Bladder microvascular endothelial cell (primary cell): ENCODE data around the gene KIRREL2. TPM values are rescaled to one million over a fixed set of nuclear protein-coding genes. Genes with fewer than 3 reads are reported as not detected.

Experiments
- total RNA-seq: library from RNA; depleted of rRNA; stranded (reverse); fragments of >200 nt; gene quantifications from 2 replicates; pipeline ENCODE4 v1.2.3, GENCODE V29; 2014

Gene KIRREL2
- total RNA-seq, result under 0.01 TPM in 1 of 2 replicates, not detected in the other

DNA sequence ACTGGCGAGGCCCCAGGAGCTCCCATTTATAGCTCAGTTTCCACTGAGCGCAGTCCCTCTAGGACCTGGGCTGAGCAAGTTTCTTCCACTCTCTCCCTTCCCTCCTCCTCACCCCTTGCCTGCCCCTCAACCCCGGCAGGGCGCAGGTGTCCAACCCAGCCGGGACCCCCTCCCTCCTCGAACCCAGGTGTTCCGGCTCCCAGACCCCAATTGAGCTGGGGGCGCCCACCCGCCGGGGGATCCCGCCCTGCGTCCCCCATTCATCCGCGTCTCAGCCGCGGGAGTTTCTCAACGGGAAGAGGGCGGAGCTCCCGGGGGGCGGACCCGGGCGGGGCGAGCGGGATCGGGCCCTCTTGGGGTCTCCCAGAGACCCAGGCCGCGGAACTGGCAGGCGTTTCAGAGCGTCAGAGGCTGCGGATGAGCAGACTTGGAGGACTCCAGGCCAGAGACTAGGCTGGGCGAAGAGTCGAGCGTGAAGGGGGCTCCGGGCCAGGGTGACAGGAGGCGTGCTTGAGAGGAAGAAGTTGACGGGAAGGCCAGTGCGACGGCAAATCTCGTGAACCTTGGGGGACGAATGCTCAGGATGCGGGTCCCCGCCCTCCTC is at the start of gene KIRREL2:
TSS of gene KIRREL2 (plus strand) at position 366 of the 604 bp plus-strand sequence. CDS start at position 575, 209 bp downstream.

DNA sequence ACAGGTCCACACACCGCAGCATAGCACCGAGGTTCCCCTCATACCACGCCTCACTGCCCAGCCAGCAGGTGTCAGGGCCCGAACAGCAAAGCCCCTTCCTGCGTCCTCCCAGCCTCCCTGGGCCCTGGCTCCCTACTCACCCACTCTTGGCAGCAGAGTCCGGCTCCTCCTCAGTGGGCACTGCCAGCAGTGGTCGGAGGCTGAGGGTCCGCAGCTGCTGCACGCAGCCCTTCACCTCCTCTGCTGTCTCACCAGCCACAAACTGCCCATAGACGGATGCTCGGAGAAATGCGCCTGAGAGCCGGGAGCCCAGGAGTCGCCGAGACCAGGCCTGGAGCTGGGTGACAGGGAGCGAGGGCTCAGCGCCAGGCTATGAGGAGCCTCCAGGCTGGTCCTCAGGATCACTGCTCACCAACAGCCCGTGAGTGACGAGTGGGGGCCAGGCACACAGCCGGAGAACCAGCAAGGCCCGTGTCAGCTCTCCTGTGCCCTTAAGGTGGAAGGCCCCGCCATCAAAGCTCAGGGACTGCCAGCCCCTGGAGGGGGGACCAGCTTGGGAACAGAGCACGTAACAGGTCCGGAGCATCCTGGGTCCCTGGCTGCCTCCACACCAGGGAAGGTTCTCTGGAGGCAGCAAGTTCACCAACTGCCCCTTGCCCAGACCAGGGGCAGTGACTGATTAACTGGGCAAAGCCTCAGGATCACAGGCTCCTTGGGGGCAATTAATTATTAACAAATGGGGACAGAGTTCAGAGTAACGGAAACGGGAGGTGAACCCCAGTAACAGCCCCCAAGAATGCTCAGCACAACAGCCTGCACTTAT is 44.3 kb upstream of the KIRREL2 start, which contains the start of gene PRODH2:
TSS of gene PRODH2 (minus strand) at position 626 of the 823 bp plus-strand sequence. CDS start at position 586, 40 bp downstream.

DNA sequence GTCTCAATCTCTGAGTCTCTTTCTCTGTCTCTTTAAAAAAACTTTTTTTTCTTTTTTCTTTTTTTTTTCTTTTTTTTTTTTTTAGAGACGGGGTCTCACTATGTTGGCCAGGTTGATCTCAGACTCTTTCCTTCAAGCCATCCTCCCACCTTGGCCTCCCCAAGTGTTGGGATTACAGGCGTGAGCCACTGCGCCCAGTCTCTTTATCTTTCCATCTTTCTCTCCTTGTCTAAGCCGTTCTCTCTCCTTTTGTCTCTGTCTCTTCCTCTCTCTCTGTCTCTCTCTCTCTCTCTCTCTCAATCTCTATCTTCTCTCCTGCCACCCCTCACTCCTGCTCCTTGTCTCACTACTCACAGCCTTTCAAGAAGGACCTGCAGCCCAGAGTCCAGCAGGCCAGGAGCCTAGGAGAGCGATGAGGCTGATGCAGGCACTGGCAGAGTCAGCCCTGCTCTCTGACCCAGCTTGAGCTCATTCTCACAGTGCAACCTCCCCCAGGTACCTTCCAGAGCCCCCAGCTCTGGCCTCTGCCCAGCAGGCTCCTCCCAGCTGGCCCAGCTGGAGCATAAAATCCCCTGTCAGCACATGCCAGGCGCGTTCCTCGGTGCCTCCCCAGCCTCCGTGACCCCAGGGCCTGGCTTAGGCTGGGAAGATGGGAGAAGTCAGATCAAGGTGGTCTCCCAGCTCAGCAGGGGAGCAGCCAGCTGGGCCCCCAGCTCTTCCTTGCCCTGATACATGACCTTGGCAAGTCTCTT is 4.5 kb upstream of the KIRREL2 start, which contains the start of gene NPHS1:
TSS of gene NPHS1 (minus strand) at position 476 of the 752 bp plus-strand sequence. CDS start 667 bp downstream, outside the sequence.

DNA sequence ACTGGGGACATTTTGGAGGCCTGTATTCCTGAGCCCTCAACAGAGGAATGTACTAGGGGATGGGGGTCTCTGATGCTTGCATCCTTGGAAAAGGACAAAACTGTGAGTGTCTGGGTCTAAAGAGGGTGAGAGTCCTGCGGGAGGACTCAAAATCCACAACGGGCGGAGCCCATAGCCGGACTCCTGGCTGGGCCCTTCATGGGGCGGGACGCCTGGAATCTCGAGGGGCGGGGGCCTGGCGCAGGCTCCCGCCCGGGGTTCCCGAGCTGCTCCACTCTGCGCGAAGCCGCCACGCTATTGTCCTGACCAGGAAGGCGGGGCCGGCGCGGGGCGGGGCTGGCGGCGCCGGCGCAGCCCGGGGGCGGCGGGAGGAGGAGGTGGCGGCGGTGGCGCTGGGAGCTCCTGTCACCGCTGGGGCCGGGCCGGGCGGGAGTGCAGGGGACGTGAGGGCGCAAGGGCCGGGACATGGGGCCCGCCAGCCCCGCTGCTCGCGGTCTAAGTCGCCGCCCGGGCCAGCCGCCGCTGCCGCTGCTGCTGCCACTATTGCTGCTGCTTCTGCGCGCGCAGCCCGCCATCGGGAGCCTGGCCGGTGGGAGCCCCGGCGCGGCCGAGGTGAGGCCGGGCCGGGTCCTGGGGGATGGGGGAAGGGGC is 11.6 kb downstream of the KIRREL2 start, which contains the start of gene APLP1:
TSS of gene APLP1 (plus strand) at position 403 of the 651 bp plus-strand sequence. CDS start at position 466, 63 bp downstream.

DNA sequence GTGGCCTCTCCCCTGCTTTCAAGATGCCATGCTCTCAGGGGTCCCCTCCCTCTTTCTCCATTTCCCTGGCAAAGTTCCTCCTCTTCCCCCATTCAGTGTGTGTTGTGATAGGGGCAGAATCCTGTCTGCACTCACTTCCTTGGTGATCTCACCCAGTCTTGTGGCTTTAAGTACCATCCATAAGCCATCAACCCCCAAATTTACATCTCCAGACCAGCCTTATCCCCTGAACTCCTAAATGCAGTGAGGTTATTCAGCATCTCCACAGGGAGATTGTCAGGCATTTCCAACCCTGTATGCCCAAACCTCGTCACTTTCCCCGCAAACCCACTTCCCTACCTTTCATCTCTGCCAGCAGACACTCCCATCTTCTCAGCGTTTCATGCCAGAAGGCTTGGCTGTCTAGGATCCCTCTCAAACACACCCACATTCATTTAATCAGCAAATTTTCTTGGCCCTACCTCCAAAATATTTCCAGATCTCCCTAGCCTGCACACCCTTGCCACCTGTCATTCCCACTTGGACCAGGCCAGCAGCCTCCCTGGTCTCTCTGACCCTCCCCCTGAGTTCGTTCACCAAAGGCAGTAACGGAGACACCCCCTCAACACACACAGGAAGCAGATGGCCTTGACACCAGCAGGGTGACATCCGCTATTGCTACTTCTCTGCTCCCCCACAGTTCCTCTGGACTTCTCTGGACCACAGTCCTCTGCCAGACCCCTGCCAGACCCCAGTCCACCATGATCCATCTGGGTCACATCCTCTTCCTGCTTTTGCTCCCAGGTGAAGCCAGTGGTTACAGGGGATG is 45.3 kb downstream of the KIRREL2 start, which contains the start of gene HCST:
TSS of gene HCST (plus strand) at position 676 of the 808 bp plus-strand sequence. CDS start at position 741, 65 bp downstream.

DNA sequence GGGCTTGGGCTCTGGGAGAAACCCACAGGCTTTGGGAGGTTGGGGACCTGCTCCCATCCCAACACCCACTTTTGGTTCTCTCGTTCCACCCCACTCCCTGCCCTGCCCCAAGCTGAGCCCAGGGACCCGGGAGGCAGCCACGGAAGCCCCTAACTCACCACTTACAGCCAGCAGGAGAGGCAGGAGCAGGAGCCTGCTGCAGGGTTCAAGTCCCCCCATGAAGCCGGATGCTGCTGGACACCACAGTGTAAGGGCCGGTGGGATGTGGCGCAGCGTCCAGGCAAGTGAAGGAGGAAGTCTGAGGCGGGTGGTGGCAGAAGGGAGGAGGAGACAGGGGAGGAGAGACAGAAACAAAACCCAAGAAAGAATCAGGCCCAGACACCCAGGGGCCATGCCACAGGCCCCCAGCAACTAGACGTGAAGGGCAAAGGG is 51.3 kb downstream of the KIRREL2 start, which contains the start of gene TYROBP:
TSS of gene TYROBP (minus strand) at position 286 of the 432 bp plus-strand sequence. CDS start at position 219, 67 bp downstream.

Other genes starting within 250 kb of the KIRREL2 start
- gene HAUS5, start 244.2 kb upstream of the KIRREL2 start, total RNA-seq, result 6.0 and 9.3 TPM in 2 replicates
- gene RBM42, start 227.9 kb upstream of the KIRREL2 start, total RNA-seq, result 32.4 and 33.7 TPM in 2 replicates
- gene ETV2, start 215.2 kb upstream of the KIRREL2 start, total RNA-seq, result 0.13 and 0.49 TPM in 2 replicates
- 295 and 323 TPM in 2 replicates for gene COX6B1, start 208.6 kb upstream of the KIRREL2 start, total RNA-seq
- gene UPK1A, start 190.4 kb upstream of the KIRREL2 start, total RNA-seq, result not detected in 2 replicates
- not detected in 2 replicates for gene ZBTB32, start 152.4 kb upstream of the KIRREL2 start, total RNA-seq
- gene KMT2B, start 138.9 kb upstream of the KIRREL2 start, total RNA-seq, result 6.2 and 19.6 TPM in 2 replicates
- 0.49 and 0.94 TPM in 2 replicates for gene IGFLR1, start 114.5 kb upstream of the KIRREL2 start, total RNA-seq
- 4.0 and 6.4 TPM in 2 replicates for gene U2AF1L4, start 111.5 kb upstream of the KIRREL2 start, total RNA-seq
- 12.3 and 13.8 TPM in 2 replicates for gene PSENEN, start 111.3 kb upstream of the KIRREL2 start, total RNA-seq
- gene LIN37, start 108.3 kb upstream of the KIRREL2 start, total RNA-seq, result 3.9 and 5.0 TPM in 2 replicates
- gene HSPB6, start 99.9 kb upstream of the KIRREL2 start, total RNA-seq, result 0.25 and 0.49 TPM in 2 replicates
- 1.5 and 2.5 TPM in 2 replicates for gene PROSER3, start 98.7 kb upstream of the KIRREL2 start, total RNA-seq
- 2.1 and 4.0 TPM in 2 replicates for gene ARHGAP33, start 81.3 kb upstream of the KIRREL2 start, total RNA-seq
- not detected in 2 replicates for gene PRODH2, start 44.1 kb upstream of the KIRREL2 start, total RNA-seq
- gene NPHS1, start 4.4 kb upstream of the KIRREL2 start, total RNA-seq, result not detected in 2 replicates
- 1.3 and 8.4 TPM in 2 replicates for gene APLP1, start 11.7 kb downstream of the KIRREL2 start, total RNA-seq
- 3.1 and 3.5 TPM in 2 replicates for gene NFKBID, start 43.6 kb downstream of the KIRREL2 start, total RNA-seq
- gene HCST, start 45.6 kb downstream of the KIRREL2 start, total RNA-seq, result not detected in 2 replicates
- gene TYROBP, start 51.4 kb downstream of the KIRREL2 start, total RNA-seq, result not detected in 2 replicates
- gene LRFN3, start 79.5 kb downstream of the KIRREL2 start, total RNA-seq, result 2.5 and 2.8 TPM in 2 replicates
- gene SDHAF1, start 138.3 kb downstream of the KIRREL2 start, total RNA-seq, result 9.8 and 12.1 TPM in 2 replicates
- gene SYNE4, start 151.9 kb downstream of the KIRREL2 start, total RNA-seq, result 0.06 TPM in 1 of 2 replicates, not detected in the other
- gene ALKBH6, start 157.3 kb downstream of the KIRREL2 start, total RNA-seq, result 7.4 and 9.4 TPM in 2 replicates
- 0.81 and 6.7 TPM in 2 replicates for gene CLIP3, start 176.0 kb downstream of the KIRREL2 start, total RNA-seq
- gene THAP8, start 197.4 kb downstream of the KIRREL2 start, total RNA-seq, result 0.31 and 0.65 TPM in 2 replicates
- 3.9 and 4.4 TPM in 2 replicates for gene WDR62, start 198.0 kb downstream of the KIRREL2 start, total RNA-seq